Ovary (tissue), 3 donors: ENCODE results near the gene CERS4.

Source experiments
- CTCF ChIP-seq, 3 donors: fragments of 450-650 bp in 2 of 3; fragments of 200-600 bp in 1 of 3; IDR thresholded peaks; one replicate each; pipeline versions ENCODE4 v1.5.1 to v1.8.0; 2016 to 2022; ENCODE audit warnings: antibody characterized with exemption in 3 of 3, mild to moderate bottlenecking in 1 of 3
- EP300 ChIP-seq: sonication (generic); formaldehyde crosslinking; IDR thresholded peaks from one replicate; pipeline ENCODE4 v1.6.1; 2017; ENCODE audit warnings: antibody characterized with exemption
- POLR2A ChIP-seq: fragments of 450-650 bp; IDR thresholded peaks from one replicate; pipeline ENCODE4 v1.6.1; 2017; ENCODE audit warnings: antibody characterized with exemption, mild to moderate bottlenecking, moderate library complexity
- donor health status: DM: no; HTN: no; CAD: no.

DNA sequence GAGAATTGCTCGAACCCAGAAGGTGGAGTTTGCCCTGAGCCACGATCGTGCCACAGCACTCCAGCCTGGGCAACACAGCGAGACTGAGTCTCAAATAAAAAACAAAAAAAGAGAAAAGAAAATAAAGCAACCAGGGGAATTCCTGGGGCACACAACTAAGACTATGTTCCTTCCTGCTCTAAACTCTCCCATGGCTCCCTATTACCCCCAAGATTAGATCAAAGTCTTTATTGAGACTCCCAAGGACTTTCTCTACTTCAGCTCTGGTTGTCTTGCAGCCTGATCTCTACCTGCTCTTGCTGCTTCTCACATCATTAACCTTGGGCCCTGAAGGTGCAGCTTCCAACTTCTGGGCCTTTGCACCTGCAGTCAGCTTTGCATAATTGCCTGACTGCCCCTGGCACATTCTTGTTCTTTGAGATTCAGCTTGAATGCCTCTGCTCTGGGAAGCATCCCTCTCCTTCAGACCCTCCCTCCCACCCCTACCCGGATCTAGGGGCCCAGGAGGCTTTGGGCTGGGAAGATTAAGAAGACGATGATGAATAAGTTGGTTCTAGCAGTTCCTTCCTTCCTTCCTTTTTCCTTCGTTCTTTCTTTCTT, 16.8 kb upstream of the CERS4 start:
- TF ChIP-seq CTCF (IDR thresholded peaks at IDR 0.05) = no peak
- no peak for TF ChIP-seq EP300
- no peak for TF ChIP-seq POLR2A
